ENCODE data around the gene ERF.

ERF gene

GRCh38 chr19:42249769-42250168, 5.2 kb downstream of the ERF start:
- H3K36me3 ChIP-seq (ENCODE audit: insufficient read depth, low read length), result peaks cover 18% of the 10 kb centered on the region; the same call in 1 of the 2 replicates
- H3K79me2 ChIP-seq (ENCODE audit: insufficient read depth, low read length), result 0 out of 2 replicates have a peak, but pooled peaks cover 8% of the 10 kb centered on the region
- H3K4me2 ChIP-seq (ENCODE audit: low read length), result no peak overlapping the region
- no peaks in the 10 kb centered on the region for H3K27me3 ChIP-seq (ENCODE audit: insufficient read depth, low read length)
- no peaks in the 10 kb centered on the region for H4K20me1 ChIP-seq (ENCODE audit: insufficient read depth, low read length)
- H3F3A ChIP-seq (ENCODE audit: insufficient read depth, low read length), result no peaks in the 10 kb centered on the region
- H3K27ac ChIP-seq (ENCODE audit: low read depth, low read length, poor library complexity, severe bottlenecking), result peak overlapping the region; percentile 46
- peaks cover 31% of the 10 kb centered on the region for H3K4me1 ChIP-seq (ENCODE audit: insufficient read depth, low read length, severe bottlenecking)
- no peak overlapping the region for H3K4me3 ChIP-seq (ENCODE audit: low read depth, low read length, poor library complexity, severe bottlenecking)
- H3K9ac ChIP-seq (ENCODE audit: low read length), result no peak overlapping the region
- no peaks in the 10 kb centered on the region for H3K9me3 ChIP-seq (ENCODE audit: low read length)
- no peaks in the 10 kb centered on the region for H3K9me2 ChIP-seq (ENCODE audit: low read depth, low read length)
- no peak overlapping the region for H2AFZ ChIP-seq (ENCODE audit: low read length)
- TF ChIP-seq EZH2 (IDR thresholded peaks at IDR 0.05; ENCODE audit: borderline replicate concordance, low read length) (no peak), CTCF (IDR thresholded peaks at IDR 0.05; ENCODE audit: low read length) (no peak)

GRCh38 chr19:42249149-42249750, 5.7 kb downstream of the ERF start:
- Histone ChIP-seq H3K36me3 (ENCODE audit: insufficient read depth, low read length) (peaks cover 18% of the 10 kb centered on the region; the same call in 1 of the 2 replicates), H3K27me3 (ENCODE audit: insufficient read depth, low read length) (no peaks in the 10 kb centered on the region), H4K20me1 (ENCODE audit: insufficient read depth, low read length) (no peaks in the 10 kb centered on the region), H3K4me3 (ENCODE audit: low read depth, low read length, poor library complexity, severe bottlenecking) (no peak overlapping the region), H3K9me2 (ENCODE audit: low read depth, low read length) (no peaks in the 10 kb centered on the region), H3K79me2 (ENCODE audit: insufficient read depth, low read length) (0 out of 2 replicates have a peak, but pooled peaks cover 8% of the 10 kb centered on the region), H2AFZ (ENCODE audit: low read length) (no peak overlapping the region), H3K9ac (ENCODE audit: low read length) (no peak overlapping the region), H3K27ac (ENCODE audit: low read depth, low read length, poor library complexity, severe bottlenecking) (no peak overlapping the region), H3K4me2 (ENCODE audit: low read length) (no peak overlapping the region), H3K4me1 (ENCODE audit: insufficient read depth, low read length, severe bottlenecking) (peaks cover 32% of the 10 kb centered on the region), H3K9me3 (ENCODE audit: low read length) (no peaks in the 10 kb centered on the region), H3F3A (ENCODE audit: insufficient read depth, low read length) (no peaks in the 10 kb centered on the region)
- TF ChIP-seq EZH2 (IDR thresholded peaks at IDR 0.05; ENCODE audit: borderline replicate concordance, low read length), result no peak
- no peak for TF ChIP-seq CTCF (IDR thresholded peaks at IDR 0.05; ENCODE audit: low read length)

GRCh38 chr19:42248270-42249148, 6.4 kb downstream of the ERF start:
- peaks cover 32% of the 10 kb centered on the region for H3K4me1 ChIP-seq (ENCODE audit: insufficient read depth, low read length, severe bottlenecking)
- no peaks in the 10 kb centered on the region for H3K27me3 ChIP-seq (ENCODE audit: insufficient read depth, low read length)
- H3K9me2 ChIP-seq (ENCODE audit: low read depth, low read length), result no peaks in the 10 kb centered on the region
- H4K20me1 ChIP-seq (ENCODE audit: insufficient read depth, low read length), result no peaks in the 10 kb centered on the region
- no peaks in the 10 kb centered on the region for H3K9me3 ChIP-seq (ENCODE audit: low read length)
- 0 out of 2 replicates have a peak, but pooled peaks cover 8% of the 10 kb centered on the region for H3K79me2 ChIP-seq (ENCODE audit: insufficient read depth, low read length)
- no peak overlapping the region for H3K9ac ChIP-seq (ENCODE audit: low read length)
- H2AFZ ChIP-seq (ENCODE audit: low read length), result no peak overlapping the region
- H3K27ac ChIP-seq (ENCODE audit: low read depth, low read length, poor library complexity, severe bottlenecking), result no peak overlapping the region
- no peaks in the 10 kb centered on the region for H3F3A ChIP-seq (ENCODE audit: insufficient read depth, low read length)
- peaks cover 18% of the 10 kb centered on the region; the same call in 1 of the 2 replicates for H3K36me3 ChIP-seq (ENCODE audit: insufficient read depth, low read length)
- H3K4me3 ChIP-seq (ENCODE audit: low read depth, low read length, poor library complexity, severe bottlenecking), result no peak overlapping the region
- no peak overlapping the region for H3K4me2 ChIP-seq (ENCODE audit: low read length)
- no peak for TF ChIP-seq EZH2 (IDR thresholded peaks at IDR 0.05; ENCODE audit: borderline replicate concordance, low read length)
- no peak for TF ChIP-seq CTCF (IDR thresholded peaks at IDR 0.05; ENCODE audit: low read length)
